ENCODE data around the gene XXYLT1. TPM values are rescaled to one million over a fixed set of nuclear protein-coding genes. Genes with fewer than 3 reads are reported as not detected.

XXYLT1 gene
- total RNA-seq, 1 experiment from 2014 or later = 53.9 TPM

DNA sequence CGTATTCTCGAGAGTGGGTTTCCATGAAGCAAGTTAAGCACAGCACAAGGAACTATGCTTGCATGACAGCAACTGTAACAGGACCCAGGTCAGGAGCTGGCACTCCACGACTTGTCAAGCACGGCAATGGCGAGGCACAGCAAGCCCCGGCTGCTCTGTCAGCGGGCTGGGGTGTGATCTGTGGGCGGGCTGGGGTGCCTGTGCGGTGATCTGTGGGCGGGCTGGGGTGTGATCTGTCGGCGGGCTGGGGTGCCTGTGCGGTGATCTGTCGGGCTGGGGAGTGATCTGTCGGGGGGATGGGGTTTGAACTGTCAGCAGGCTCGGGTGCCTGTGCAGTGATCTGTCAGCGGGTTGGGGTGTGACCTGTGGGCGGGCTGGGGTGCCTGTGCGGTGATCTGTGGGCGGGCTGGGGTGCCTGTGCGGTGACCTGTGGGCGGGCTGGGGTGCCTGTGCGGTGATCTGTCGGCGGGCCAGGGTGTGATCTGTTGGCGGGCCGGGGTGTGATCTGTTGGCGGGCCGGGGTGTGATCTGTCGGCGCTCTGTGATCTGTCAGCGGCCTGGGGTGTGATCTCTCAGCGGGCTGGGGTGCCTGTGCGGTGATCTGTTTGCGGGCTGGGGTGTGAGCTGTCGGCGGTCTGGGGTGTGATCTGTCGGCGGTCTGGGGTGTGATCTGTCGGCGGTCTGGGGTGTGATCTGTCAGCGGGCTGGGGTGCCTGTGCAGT, 205.7 kb downstream of the XXYLT1 start:
- intact Hi-C loops (cut with micrococcal nuclease; ENCODE audit: unreplicated experiment) = no loop called here
- ChIA-PET POLR2A (ENCODE audit: low non-redundant PET) (no interaction called here), CTCF (no interaction called here)
- no TSS peak for BruUV-seq (replicated peaks)
- Histone ChIP-seq H3K4me3 (ENCODE audit: low read depth, low read length, poor library complexity, severe bottlenecking) (no peak overlapping the region), H3K27me3 (replicated peaks; ENCODE audit: insufficient read depth, low read depth, low read length, poor library complexity) (no peaks in the 10 kb centered on the region), H3K9me3 (ENCODE audit: low read depth, low read length, poor library complexity, severe bottlenecking) (no peaks in the 10 kb centered on the region), H3K27ac (ENCODE audit: low read depth, low read length, poor library complexity, severe bottlenecking) (no peak overlapping the region), H3K36me3 (ENCODE audit: insufficient read depth, low read length, poor library complexity, severe bottlenecking) (peaks cover 7% of the 10 kb centered on the region), H3K4me1 (ENCODE audit: insufficient read depth, low read length, poor library complexity, severe bottlenecking) (no peaks in the 10 kb centered on the region)
- no peak for TF ChIP-seq EZH2 (IDR thresholded peaks at IDR 0.05; ENCODE audit: borderline replicate concordance, low read depth, low read length, poor library complexity, severe bottlenecking)
- TF ChIP-seq, protein P1, sequence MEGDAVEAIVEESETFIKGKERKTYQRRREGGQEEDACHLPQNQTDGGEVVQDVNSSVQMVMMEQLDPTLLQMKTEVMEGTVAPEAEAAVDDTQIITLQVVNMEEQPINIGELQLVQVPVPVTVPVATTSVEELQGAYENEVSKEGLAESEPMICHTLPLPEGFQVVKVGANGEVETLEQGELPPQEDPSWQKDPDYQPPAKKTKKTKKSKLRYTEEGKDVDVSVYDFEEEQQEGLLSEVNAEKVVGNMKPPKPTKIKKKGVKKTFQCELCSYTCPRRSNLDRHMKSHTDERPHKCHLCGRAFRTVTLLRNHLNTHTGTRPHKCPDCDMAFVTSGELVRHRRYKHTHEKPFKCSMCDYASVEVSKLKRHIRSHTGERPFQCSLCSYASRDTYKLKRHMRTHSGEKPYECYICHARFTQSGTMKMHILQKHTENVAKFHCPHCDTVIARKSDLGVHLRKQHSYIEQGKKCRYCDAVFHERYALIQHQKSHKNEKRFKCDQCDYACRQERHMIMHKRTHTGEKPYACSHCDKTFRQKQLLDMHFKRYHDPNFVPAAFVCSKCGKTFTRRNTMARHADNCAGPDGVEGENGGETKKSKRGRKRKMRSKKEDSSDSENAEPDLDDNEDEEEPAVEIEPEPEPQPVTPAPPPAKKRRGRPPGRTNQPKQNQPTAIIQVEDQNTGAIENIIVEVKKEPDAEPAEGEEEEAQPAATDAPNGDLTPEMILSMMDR (conservative IDR thresholded peaks at IDR 0.05; ENCODE audit: low read depth, low read length) = no peak
- DNase-seq (ENCODE audit: low spot score) = no peak

DNA sequence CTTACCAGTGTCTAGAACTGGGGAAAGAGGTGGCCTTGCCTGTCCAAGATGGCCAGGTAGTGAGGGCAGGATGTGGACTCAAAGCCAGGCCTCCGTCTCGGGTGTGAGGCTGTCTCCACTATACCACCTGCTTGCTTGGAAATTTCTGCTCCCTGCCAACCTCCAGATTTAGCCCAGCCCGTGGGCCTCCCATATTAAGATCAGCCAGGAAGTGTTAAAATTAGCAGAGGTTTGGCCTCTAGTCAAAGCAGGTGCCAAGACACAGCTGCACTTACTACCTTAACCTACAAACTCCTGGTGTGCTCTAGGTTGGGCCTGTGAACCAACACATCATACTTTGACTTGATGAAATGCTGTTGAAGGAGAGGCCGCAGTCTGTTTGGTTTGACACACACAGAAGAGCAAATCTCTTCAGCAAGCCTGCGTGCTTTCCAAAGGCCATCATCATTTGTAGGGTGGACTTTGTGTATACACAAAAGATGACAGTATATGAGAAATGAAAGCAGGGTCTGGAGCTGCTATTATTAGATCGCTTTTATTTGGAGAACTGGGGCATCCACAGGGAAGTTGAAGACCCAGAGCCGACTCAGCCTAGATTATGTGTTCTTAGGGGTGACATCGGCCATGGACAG, 206.5 kb downstream of the XXYLT1 start:
- no peaks in the 10 kb centered on the region for H3K27me3 ChIP-seq (replicated peaks; ENCODE audit: insufficient read depth, low read depth, low read length, poor library complexity)
- DNase-seq (ENCODE audit: low spot score) = no peak
- TF ChIP-seq, protein P1 (conservative IDR thresholded peaks at IDR 0.05; ENCODE audit: low read depth, low read length) = no peak
- no peak for TF ChIP-seq EZH2 (IDR thresholded peaks at IDR 0.05; ENCODE audit: borderline replicate concordance, low read depth, low read length, poor library complexity, severe bottlenecking)
- no TSS peak for BruUV-seq (replicated peaks)
- POLR2A ChIA-PET (ENCODE audit: low non-redundant PET) = interaction anchor here (0.5 kb wide), 1 partner anchor 333 kb away, joined by 3 read pairs; no protein-coding TSS in a partner anchor
- CTCF ChIA-PET = no interaction called here
- no peak overlapping the region for H3K4me3 ChIP-seq (ENCODE audit: low read depth, low read length, poor library complexity, severe bottlenecking)
- H3K9me3 ChIP-seq (ENCODE audit: low read depth, low read length, poor library complexity, severe bottlenecking) = no peaks in the 10 kb centered on the region
- intact Hi-C loops (cut with micrococcal nuclease; ENCODE audit: unreplicated experiment) = no loop called here
- no peak overlapping the region for H3K27ac ChIP-seq (ENCODE audit: low read depth, low read length, poor library complexity, severe bottlenecking)
- no peaks in the 10 kb centered on the region for H3K4me1 ChIP-seq (ENCODE audit: insufficient read depth, low read length, poor library complexity, severe bottlenecking)
- H3K36me3 ChIP-seq (ENCODE audit: insufficient read depth, low read length, poor library complexity, severe bottlenecking) = peaks cover 5% of the 10 kb centered on the region

DNA sequence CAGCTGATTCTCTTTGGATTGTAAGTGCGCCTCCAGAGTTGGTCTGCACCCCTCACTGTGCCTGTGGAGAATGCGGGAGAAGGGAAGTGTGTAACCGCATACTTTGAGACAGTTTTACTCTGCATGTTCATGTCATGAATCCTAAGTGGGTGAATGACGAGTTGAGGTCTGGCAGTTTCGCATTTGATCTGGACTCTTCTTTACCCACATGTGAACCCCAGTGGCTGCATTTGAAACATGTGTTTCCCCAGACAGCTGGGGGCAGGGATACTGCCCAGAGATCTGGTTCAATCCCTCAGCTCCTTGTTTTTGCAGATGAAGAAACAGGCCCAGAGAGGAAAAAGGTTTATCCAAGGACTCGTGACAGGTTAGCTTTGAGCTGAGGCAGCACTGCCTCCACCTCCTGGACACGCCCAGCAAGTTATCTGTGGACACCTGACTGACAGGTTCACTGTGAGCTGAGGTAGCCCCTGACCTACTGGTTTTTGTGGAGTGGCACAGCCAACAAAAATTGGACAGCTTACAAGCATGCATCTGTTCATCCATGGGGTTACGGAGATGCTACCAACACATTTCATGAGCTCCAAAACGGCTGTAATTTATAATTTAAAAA, 207.3 kb downstream of the XXYLT1 start:
- H3K27me3 ChIP-seq (replicated peaks; ENCODE audit: insufficient read depth, low read depth, low read length, poor library complexity) = no peaks in the 10 kb centered on the region
- no peak overlapping the region for H3K27ac ChIP-seq (ENCODE audit: low read depth, low read length, poor library complexity, severe bottlenecking)
- H3K36me3 ChIP-seq (ENCODE audit: insufficient read depth, low read length, poor library complexity, severe bottlenecking) = no peaks in the 10 kb centered on the region
- BruUV-seq (replicated peaks) = no TSS peak
- no peak for DNase-seq (ENCODE audit: low spot score)
- POLR2A ChIA-PET (ENCODE audit: low non-redundant PET) = interaction anchor here (0.5 kb wide), 1 partner anchor 332 kb away, joined by 3 read pairs; no protein-coding TSS in a partner anchor
- H3K4me1 ChIP-seq (ENCODE audit: insufficient read depth, low read length, poor library complexity, severe bottlenecking) = no peaks in the 10 kb centered on the region
- TF ChIP-seq, protein P1 (conservative IDR thresholded peaks at IDR 0.05; ENCODE audit: low read depth, low read length) = no peak
- no peak for TF ChIP-seq EZH2 (IDR thresholded peaks at IDR 0.05; ENCODE audit: borderline replicate concordance, low read depth, low read length, poor library complexity, severe bottlenecking)
- H3K4me3 ChIP-seq (ENCODE audit: low read depth, low read length, poor library complexity, severe bottlenecking) = no peak overlapping the region
- intact Hi-C loops (cut with micrococcal nuclease; ENCODE audit: unreplicated experiment) = no loop called here
- CTCF ChIA-PET = no interaction called here
- no peaks in the 10 kb centered on the region for H3K9me3 ChIP-seq (ENCODE audit: low read depth, low read length, poor library complexity, severe bottlenecking)
